ENCODE data around the gene INAVA. TPM values are rescaled to one million over a fixed set of nuclear protein-coding genes. Genes with fewer than 3 reads are reported as not detected.
A peak's percentile ranks its signal among the peaks of the same experiment; 100 is the strongest.

The INAVA gene
- total and polyA plus RNA-seq, 10 of the 15 experiments (the other 5 are each of a cell fraction or from before 2014, with no cell fraction given), result 3.6 to 15.4 (median 9.5) TPM

DNA sequence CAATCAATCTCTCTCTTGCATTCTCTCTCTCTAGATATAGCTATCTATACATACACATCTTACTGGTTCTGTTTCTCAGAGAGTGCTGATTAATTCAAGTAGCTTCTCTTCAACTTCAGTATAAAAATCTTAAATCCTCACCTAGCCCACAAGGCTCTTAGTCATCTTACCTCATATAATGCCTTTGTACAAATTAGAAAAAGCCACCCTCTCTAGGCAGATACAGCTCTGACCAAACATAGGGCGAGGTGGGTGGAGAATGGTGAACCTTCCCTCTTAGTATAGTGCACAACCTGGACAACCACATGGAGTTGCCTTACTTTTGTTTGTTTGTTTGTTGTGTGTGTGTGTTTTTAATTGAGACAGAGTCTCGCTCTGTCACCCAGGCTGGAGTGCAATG, 5.1 kb upstream of the INAVA start:
- Histone ChIP-seq H4K20me1 (ENCODE audit: control insufficient read depth, insufficient read depth) (no peaks in the 10 kb centered on the region), H2AFZ (ENCODE audit: control insufficient read depth, low read depth, low read length) (no peak overlapping the region), H3K79me2 (ENCODE audit: control insufficient read depth, insufficient read depth, low read length) (no peaks in the 10 kb centered on the region; the same call in none of the 2 replicates), H3K4me1 (ENCODE audit: control insufficient read depth, insufficient read depth, low read length) (peaks cover 68% of the 10 kb centered on the region), H3K27ac (ENCODE audit: control insufficient read depth, insufficient read depth) (no peak overlapping the region), H3K9ac (ENCODE audit: control insufficient read depth, insufficient read depth, low read length) (no peak overlapping the region), H3K4me2 (ENCODE audit: control insufficient read depth, insufficient read depth) (no peak overlapping the region), H3K36me3 (ENCODE audit: control insufficient read depth in 2 of 2, insufficient read depth in 2 of 2, low read length in 1 of 2) (no peaks in the 10 kb centered on the region), H3K27me3 (replicated peaks in 1 of 2; ENCODE audit: control insufficient read depth in 2 of 2, insufficient read depth in 2 of 2, low read length in 1 of 2) (no peaks in the 10 kb centered on the region), H3K4me3 (no peak overlapping the region), H3K9me3 (replicated peaks; ENCODE audit: control insufficient read depth, insufficient read depth, low read length) (no peaks in the 10 kb centered on the region)
- intact Hi-C loops (cut with micrococcal nuclease; ENCODE audit: unreplicated experiment) (loop anchor here (2.0 to 5.0 kb wide), 3 partner anchors 17 to 262 kb away; no protein-coding TSS in a partner anchor), in situ Hi-C loops (cut with MboI) (no loop called here)
- ATAC-seq (peak; percentile 26), DNase-seq (ENCODE audit: low read depth, low spot score) (no peak), FAIRE-seq (no peak)
- CTCF ChIA-PET, result interaction anchor here (0.7 to 10.0 kb wide), 13 partner anchors 11 to 331 kb away, joined by 3 to 131 read pairs (median 11); no protein-coding TSS in a partner anchor
- TF ChIP-seq ZNF24 (IDR thresholded peaks at IDR 0.05) (no peak), SMARCA5 (IDR thresholded peaks at IDR 0.05) (peak; percentile 25), BRCA1 (IDR thresholded peaks at IDR 0.05; ENCODE audit: low read depth, low read length) (no peak), JUNB (IDR thresholded peaks at IDR 0.05) (peak; percentile 27; the same call in 1 of the 2 replicates), SIX5 (IDR thresholded peaks at IDR 0.05; ENCODE audit: low read depth, low read length, severe bottlenecking) (no peak)
- RAD21 ChIA-PET (ENCODE audit: unreplicated experiment), result interaction anchor here (0.8 to 11.2 kb wide), 14 partner anchors 11 to 517 kb away, joined by 3 to 139 read pairs (median 12); no protein-coding TSS in a partner anchor
- WGBS (ENCODE audit: insufficient coverage, insufficient replicate concordance, low lambda C conversion rate, missing lambda C conversion rate), result 91% methylated on average over 2 of the region's 2 CpGs
- no TSS peak for BruUV-seq (replicated peaks)
- POLR2A ChIA-PET, result interaction anchor here (1.1 to 6.3 kb wide), 8 partner anchors 11 to 132 kb away, joined by 3 to 60 read pairs (median 20); no protein-coding TSS in a partner anchor
- SMC1A ChIA-PET (ENCODE audit: uncharacterized antibody, unreplicated experiment), result interaction anchor here (0.7 to 12.2 kb wide), 15 partner anchors 8 to 267 kb away, joined by 3 to 193 read pairs (median 12); no protein-coding TSS in a partner anchor

DNA sequence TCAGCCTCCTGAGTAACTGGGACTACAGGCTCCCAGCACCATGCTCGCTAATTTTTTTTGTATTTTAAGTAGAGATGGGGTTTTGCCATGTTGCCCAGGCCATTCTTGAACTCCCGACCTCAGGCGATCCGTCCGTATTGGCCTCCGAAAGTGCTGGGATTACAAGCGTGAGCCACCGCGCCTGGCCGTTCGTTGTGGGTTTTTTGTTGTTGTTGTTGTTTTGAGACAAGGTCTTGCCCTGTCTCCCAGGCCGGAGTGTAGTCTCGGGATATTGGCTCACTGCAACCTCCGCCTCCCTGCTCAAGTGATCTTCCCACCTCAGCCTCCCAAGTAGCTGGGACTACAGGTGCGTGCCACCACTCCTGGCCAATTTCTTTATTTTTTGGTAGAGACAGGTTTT, 4.7 kb upstream of the INAVA start:
- Histone ChIP-seq H4K20me1 (ENCODE audit: control insufficient read depth, insufficient read depth) (no peaks in the 10 kb centered on the region), H3K27me3 (replicated peaks in 1 of 2; ENCODE audit: control insufficient read depth in 2 of 2, insufficient read depth in 2 of 2, low read length in 1 of 2) (no peaks in the 10 kb centered on the region), H2AFZ (ENCODE audit: control insufficient read depth, low read depth, low read length) (no peak overlapping the region), H3K4me3 (no peak overlapping the region), H3K9ac (ENCODE audit: control insufficient read depth, insufficient read depth, low read length) (no peak overlapping the region), H3K9me3 (replicated peaks; ENCODE audit: control insufficient read depth, insufficient read depth, low read length) (no peaks in the 10 kb centered on the region), H3K36me3 (ENCODE audit: control insufficient read depth in 2 of 2, insufficient read depth in 2 of 2, low read length in 1 of 2) (no peaks in the 10 kb centered on the region), H3K79me2 (ENCODE audit: control insufficient read depth, insufficient read depth, low read length) (no peaks in the 10 kb centered on the region; the same call in none of the 2 replicates), H3K4me1 (ENCODE audit: control insufficient read depth, insufficient read depth, low read length) (peaks cover 68% of the 10 kb centered on the region), H3K4me2 (ENCODE audit: control insufficient read depth, insufficient read depth) (no peak overlapping the region), H3K27ac (ENCODE audit: control insufficient read depth, insufficient read depth) (no peak overlapping the region)
- ChIA-PET SMC1A (ENCODE audit: uncharacterized antibody, unreplicated experiment) (interaction anchor here (0.9 to 12.2 kb wide), 12 partner anchors 7 to 267 kb away, joined by 3 to 193 read pairs (median 18); no protein-coding TSS in a partner anchor), CTCF (interaction anchor here (0.7 to 10.0 kb wide), 13 partner anchors 11 to 331 kb away, joined by 3 to 131 read pairs (median 8); no protein-coding TSS in a partner anchor), RAD21 (ENCODE audit: unreplicated experiment) (interaction anchor here (0.5 to 11.2 kb wide), 9 partner anchors 11 to 268 kb away, joined by 3 to 139 read pairs (median 40); no protein-coding TSS in a partner anchor), POLR2A (interaction anchor here (2.3 to 6.3 kb wide), 7 partner anchors 11 to 81 kb away, joined by 8 to 60 read pairs (median 27); no protein-coding TSS in a partner anchor)
- BruUV-seq (replicated peaks), result no TSS peak
- over 99% methylated on average over 15 of the region's 15 CpGs for WGBS (ENCODE audit: insufficient coverage, insufficient replicate concordance, low lambda C conversion rate, missing lambda C conversion rate)
- in situ Hi-C loops (cut with MboI) (no loop called here), intact Hi-C loops (cut with micrococcal nuclease; ENCODE audit: unreplicated experiment) (loop anchor here (5.0 kb wide), 1 partner anchor 132 kb away; the partner anchor contains the start of gene KIF21B)
- DNase-seq (ENCODE audit: low read depth, low spot score), result no peak
- no peak for ATAC-seq
- FAIRE-seq, result no peak
- no peak for TF ChIP-seq ZNF207 (IDR thresholded peaks at IDR 0.05; ENCODE audit: borderline replicate concordance)
- TF ChIP-seq, protein P1, sequence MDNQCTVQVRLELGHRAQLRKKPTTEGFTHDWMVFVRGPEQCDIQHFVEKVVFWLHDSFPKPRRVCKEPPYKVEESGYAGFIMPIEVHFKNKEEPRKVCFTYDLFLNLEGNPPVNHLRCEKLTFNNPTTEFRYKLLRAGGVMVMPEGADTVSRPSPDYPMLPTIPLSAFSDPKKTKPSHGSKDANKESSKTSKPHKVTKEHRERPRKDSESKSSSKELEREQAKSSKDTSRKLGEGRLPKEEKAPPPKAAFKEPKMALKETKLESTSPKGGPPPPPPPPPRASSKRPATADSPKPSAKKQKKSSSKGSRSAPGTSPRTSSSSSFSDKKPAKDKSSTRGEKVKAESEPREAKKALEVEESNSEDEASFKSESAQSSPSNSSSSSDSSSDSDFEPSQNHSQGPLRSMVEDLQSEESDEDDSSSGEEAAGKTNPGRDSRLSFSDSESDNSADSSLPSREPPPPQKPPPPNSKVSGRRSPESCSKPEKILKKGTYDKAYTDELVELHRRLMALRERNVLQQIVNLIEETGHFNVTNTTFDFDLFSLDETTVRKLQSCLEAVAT (IDR thresholded peaks at IDR 0.05), result peak; percentile 72; the same call in 1 of the 2 replicates

Measured in GM12878 (cell line).